Ammon's horn (tissue), 1 donor: ENCODE measurements around the gene CCER1.
"Not testable (repeated sequence)": the region's sequence is repeated elsewhere in the genome, so short reads cannot be mapped to it uniquely, and the experiment has no call there.

Experiments
- DNase-seq: peaks from one replicate; pipeline ENCODE4 v3.0.0-alpha.2; 2016; ENCODE audit warnings: low spot score

CCER1 gene, protein sequence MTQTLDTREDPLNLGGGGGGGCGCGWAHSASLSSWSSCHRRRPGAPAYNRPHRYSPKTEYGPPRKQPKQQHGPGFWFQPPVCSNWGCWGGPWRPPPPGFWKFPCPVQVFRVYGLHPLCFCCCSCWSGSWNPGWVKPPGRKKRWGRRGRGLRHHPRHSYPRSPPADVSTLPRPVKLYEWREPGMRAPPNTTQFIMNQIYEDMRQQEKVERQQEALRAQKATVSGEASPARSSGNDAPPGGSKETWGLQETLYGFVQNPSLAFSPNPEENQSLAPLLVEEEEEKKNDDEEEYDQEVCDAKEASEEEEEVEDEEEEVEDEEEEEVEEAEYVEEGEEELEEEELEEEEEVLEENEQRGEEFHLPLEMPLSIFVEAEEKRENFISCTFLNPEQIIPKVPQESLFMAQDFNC

DNA sequence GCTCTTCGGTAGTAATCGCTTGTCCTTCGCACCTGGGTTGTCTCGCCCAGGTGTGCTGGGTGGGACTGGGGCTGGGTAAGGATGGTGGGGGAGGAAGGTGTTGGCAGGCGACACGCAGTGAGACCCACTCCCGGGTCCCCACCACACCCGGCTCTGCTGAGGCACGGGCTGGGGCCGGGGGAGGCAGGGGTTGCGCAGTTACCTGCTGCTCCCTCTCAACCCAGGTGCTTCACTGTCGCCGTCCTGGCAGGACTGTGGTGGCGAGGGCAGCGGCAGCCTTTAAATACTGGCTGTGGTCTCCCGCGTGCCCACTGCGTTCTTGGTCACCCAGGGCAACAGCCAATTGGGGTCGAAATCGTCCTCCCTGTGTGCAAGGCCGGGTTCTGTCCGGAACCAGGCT, at the start of gene CCER1:
CCER1 (minus strand) TSS at position 256 of the 400 bp plus-strand sequence. CDS start 434 bp downstream, outside the sequence.
- no peak for DNase-seq

DNA sequence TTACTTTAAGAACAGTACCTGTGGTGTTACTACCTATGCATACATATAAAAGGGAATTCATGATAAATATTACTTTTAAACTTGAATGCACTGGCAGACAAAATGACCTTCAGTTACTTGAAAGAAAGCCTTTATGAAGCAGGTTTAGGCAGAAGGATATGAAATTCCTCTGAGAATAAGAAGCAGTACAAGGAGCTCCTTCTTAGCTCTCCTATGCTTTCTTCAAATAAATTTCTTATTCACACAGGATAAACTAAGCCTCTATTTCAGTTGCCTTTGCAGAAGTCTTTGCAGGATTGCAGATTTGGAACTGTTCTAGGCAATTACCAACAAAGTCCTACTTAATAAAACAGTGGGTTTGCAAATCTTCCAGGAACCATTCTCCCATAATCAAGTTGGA, 48.8 kb upstream of the CCER1 start:
- no peak for DNase-seq

DNA sequence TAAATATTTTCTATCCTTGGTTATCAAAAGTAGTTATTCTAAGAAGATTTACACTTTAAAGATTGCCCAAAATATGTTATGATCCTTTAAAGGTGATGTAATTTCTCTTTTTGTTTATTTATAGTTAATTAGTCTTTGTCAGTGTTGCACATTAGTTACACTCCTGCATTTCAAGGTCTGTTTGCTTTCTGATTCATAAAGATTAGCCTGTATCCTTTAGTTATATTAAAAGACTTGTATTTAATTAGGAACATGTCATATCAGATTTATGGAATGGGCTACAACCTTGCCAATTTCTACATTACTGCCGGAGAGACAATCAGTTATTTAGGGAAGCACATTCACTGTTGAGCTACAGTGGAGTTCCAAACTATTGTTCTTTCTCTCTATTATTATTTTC, 46.3 kb upstream of the CCER1 start:
- DNase-seq, result no peak

DNA sequence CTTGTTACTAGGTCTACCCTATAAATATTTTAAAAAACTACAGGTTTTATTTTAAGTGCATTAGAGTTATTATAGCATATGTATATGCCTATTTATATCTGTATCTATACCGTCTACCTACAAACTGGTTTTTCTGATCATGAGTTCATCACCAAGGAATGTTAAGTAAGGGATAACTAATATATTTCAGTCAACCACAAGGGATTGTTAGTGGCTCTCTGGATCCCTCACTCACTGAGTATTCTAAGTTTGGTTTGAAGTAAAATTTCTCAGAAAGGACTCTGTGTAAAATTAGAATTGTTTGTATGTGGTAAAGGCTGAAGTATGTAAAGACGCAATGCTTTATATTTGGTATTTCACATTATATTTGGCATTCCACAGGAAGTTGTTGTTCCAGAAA, 45.0 kb upstream of the CCER1 start:
- DNase-seq, result no peak

DNA sequence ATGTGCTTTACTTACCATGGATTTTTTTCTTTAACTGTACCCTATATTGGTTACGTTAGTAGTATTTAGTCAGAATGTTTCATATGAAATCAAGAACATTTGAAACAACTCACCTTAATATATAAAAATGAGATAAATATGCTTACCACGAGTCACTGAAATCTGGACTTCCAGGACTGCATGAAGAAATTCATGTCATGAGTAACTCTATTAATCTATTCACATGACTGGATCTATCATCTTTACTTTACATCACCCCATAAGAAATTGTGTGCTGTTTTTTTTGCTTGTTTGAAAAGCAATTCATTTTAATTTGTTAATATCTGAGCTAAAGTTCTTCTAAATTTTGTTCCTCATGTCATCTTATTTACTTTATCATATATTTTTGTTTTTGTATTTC, 44.6 kb upstream of the CCER1 start:
- no peak for DNase-seq

DNA sequence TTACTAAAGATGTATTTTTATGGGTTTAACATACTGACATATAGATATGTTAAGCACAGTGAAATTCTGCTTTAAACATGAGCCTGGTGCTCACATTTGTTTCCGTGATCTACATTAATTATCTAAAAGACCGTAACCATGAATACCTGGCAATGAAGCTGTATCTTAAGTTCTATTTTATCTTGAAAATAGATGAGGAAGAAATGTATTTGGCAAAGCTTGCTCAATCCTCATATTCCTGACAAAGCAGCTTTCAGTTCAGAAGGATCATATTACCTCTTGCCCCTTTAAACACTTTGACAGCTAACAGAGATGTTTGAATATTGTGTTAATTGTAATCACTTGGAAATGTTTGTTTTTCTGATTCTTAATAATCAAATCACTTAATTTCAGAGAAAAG, 40.0 kb upstream of the CCER1 start:
- no peak for DNase-seq

DNA sequence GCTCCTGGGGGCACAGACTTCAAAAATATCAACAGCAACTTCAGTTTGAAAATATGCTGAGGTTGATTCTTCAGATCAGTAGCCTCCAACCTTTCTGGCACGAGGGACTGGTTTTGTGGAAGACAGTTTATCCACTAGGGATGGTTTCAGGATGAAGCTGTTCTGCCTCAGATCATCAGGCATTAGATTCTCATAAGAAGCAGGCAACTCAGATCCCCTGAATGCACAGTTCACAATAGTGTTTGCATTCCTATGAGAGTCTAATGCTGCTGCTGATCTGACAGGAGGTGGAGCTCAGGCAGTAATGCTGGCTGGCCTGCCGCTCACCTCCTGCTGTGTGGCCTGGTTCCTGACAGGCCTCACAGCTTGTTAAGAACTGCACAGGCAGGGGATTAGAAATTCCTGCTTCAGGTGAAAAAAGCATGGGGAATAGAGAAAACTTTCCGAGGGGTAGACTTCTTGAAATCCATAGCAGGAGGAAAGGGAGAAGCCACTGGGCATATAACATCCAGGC, 37.0 kb upstream of the CCER1 start:
- DNase-seq, result no peak

DNA sequence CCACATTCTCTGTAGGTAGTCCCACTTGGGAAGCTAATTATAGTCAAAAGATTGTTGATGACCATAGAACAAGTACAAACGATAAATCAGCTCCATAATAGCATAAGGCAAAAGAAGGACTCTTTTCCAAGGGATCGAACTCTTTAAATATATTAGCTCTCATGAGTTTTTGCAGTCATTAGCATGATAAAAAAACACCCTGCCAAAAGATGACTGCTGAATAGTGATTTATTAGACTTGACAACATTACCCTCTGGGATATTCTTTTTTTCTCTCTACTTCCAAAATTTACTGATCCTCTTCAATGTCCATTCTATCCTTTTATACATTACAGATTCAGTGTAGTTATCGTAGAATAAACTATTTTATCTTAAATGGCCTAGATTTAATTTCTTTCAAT, 35.6 kb upstream of the CCER1 start:
- DNase-seq, result no peak

DNA sequence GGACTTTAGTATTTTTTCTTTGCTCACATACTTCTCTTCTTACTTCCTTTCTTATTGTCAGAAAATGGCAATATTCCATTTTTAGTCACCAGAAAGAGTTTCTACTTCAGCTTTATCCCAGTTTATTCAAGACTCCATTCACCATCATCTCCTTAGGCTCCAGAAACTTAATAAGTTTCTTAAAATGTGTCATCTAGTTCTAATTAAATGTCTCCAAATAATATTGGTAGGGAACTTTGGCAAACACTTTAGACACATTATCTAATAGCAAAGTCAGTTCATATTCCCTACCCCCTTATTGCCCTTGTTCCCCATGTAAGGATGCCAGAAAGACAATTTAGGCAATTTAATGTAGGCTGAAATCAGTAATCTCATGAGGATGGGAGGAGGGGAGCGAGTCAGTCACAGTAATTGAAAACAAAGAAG, 34.7 kb upstream of the CCER1 start:
- DNase-seq, result no peak

DNA sequence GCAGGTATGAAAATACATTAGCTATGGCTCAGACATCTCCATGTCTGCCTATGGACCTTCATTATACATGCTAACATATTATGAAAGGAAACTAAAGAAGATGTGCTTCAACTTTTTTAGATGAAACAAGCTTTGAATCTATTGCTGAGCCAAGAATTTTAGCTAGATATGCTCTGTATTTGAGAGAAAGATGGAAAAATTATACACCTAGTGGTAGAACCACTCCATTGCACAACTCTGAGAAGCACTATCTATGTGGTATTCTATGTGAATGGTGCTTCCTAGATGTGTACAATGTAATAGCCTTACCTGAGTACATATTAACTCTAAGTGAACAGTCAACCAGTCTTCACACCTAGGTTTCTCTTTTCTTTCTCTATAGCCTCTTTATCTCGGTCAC, 32.5 kb upstream of the CCER1 start:
- no peak for DNase-seq

DNA sequence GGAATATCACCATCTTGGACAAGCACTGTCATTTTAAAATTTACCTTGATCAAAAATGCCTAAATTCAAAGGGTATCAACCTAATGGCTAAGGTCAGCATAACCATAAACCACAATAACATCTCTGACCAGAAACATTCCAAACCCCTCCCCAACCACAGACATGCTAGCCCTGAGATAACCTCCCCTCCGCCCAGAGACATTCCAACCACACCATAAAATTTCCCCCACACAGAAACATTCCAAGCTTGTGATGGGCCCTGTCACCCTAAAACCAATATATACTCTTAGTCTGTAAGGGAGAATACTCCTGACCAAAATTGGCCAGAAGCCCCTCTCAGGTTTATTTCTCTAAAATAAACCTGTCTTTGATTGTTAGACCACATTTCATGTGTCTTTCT, 32.1 kb upstream of the CCER1 start:
- DNase-seq, result no peak

DNA sequence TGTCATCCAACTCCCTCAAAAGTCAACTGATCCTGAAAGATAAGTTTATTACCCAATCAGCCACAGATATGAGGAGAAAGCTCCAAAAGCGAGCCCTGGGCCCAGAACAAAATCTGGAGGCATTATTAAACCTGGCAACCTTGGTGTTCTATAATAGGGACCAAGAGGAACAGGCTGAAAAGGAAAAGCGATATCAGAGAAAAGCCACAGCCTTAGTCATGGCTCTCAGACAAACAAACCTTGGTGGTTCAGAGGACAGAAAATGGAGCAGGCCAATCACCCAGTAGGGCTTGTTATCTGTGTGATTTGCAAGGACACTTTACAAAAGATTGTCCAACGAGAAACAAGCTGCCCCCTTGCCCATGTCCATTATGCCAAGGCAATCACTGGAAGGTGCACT, 30.4 kb upstream of the CCER1 start:
- DNase-seq, result not testable (repeated sequence)

DNA sequence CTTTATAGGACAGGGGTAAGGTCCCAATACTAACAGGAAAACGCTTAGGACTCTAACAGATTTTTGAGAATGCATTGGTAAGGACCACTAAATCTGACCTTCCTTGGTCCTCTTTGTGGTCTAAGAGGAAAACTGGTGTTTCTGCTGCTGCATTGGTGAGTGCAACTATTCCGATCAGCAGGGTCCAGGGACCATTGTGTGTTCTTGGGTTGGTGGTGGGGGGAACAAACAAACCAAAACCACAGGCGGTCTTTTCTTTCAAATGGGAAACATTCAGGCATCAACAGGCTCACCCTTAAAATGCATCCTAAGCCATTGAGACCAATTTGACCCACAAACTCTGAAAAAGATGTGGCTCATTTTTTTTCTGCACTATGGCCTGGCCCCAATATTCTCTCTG, 29.1 kb upstream of the CCER1 start:
- no peak for DNase-seq

DNA sequence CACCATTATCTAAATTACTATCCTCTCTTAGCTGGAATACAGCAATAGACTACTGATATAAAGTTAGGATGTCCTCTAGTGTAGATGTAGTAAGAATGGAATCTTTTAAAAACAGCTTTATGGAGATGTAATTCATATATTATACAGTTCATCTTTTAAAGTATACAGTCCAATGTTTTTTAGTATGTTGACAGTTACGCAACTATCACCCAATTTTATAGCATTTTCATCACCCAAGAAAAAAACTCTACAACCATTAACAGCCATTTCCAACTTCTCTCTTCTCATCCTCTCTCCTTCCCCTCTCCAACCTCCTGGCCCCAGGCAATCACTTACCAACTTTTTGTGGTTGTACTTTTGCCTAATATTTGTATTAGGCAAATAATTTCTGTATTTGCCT, 27.2 kb upstream of the CCER1 start:
- no peak for DNase-seq

DNA sequence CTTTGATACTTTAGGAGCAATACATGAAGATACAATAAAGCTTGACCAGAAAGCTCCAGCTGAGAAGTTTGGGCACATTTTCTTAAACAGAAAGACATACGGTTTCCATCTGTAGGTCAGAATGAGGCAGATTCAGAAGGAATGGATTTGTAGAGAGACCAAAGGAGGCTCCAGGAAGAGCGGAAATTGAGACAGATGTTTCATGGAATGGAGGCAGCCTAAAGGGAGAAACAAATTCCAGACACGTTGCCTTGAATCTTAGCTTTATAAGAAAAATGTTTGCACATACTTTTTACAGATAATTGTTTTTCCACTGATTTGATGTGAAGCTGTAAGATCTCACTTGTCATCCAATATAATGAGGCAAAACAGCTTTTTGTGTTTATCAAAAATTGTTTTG, 25.0 kb upstream of the CCER1 start:
- no peak for DNase-seq

DNA sequence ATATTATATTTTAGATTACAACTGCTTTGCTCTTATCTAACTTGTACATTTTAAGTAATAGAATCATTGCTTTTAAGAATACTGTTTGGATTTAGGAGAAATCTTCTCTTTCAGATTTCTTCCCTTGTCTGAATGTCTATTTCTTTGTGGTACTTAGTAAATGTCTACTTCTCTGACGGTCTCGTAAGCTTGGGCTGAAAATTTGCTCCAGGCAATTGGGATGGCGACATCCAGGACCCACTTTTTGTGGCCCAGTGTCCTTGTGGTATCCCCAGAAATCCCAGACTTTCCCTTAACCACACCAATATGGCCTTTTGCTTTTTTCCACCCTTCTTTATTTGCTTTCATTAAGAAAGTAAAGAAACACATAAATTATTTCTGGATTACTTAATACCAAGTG, 24.0 kb upstream of the CCER1 start:
- no peak for DNase-seq

DNA sequence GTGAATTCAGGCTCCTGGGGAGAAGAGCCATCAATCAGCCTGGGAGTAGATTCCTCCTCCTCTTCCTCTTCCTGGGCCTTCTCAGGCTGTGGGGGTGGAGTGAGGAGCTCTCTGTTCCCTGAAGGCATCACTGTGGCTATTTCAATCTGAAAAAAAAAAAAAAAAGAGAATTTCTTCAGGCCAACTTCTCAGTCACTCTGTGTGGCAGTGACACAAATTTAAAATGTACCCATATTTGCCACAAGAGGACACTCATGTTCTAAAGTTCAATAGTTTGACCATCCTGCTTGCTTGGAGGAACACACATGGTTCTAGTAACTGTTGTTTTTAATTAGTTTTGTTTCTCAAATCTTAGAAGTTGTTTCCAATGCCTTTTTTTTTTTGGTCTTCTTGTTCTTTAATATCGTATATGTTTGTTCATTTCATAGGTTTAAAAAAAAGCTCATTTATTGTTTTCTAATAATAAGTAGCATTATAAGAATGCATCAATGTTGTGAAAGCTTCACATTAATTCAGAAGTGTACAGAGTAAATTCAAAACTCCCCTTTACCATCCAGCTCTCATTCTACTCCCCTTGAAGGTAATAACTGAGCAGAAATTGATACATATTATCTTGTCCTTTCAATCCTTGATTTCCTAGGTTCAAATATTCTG, 23.3 kb upstream of the CCER1 start:
- DNase-seq, result peak; percentile 54

DNA sequence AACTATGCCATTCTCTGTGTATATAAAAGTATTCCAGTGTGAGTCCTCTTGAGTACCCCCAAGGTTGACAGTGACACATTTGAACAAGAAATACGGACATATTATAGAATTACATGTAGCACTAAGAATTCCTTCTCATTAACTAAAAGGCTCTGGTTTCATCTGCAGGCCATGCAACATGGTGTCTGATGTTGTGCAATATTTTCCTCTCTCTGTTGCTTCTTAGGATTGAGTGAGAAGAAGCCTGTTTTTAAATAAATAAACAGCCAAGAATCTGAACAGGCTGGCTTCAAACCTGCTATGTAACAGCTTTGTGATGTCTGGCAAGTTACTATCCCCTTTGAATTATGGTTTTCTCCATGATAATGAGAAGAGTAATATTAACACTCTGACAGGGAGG, 22.2 kb upstream of the CCER1 start:
- DNase-seq, result no peak

DNA sequence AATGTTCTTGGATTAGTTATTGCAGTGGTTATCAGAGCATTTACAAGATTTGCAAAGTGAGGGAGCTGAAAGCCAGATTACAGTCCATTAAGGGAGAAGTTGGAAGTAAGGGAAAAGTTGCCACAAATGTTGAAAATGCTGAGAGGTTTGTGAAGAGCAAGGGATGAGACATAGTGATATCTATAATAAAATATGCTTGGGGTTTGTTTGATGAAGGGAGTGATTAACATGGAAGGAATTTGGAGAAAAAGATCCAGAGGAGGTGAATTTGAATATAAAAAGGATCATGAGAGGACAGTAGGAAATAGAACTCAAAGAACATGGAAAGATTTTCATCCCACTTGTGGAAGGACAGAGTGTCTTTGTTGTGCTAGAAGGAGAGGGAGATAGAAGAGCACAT, 19.3 kb upstream of the CCER1 start:
- no peak for DNase-seq

DNA sequence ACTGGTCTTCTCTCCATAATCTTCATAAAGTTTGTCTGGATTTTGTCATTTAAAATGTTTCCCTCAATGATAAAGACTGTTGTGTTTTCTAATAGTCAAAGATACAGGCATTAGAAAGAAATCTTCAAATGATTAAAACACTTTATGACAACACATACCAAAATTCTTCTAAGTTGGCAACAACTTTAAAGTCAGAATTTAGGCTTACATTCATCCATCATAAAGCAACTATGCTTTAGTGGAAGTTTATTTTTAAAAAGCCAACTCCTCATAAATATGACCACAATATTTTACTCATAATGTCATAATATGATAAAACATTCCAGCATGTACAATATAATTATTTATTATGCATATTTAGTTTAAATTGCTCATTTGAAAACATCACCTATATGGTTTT, 17.2 kb upstream of the CCER1 start:
- DNase-seq, result no peak

DNA sequence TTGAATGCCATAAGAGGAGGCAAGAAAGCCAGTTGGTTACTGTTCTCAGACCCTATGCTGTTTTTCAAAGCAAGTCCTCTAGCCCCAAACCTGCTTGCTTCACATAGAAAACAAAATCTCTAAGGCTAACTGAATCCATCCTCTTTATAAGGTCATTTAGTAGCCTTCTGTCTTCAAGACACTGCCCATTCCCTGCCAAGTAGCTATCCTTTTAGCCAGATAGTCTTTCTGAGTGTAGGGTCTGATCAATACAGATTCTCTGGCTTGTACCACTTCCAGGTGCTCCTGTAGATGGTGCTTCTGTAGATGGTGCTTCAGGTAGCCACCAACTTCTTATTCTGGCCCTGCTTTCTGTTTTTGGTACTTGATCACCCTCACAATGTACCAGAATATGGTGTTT, 15.9 kb upstream of the CCER1 start:
- DNase-seq, result no peak

DNA sequence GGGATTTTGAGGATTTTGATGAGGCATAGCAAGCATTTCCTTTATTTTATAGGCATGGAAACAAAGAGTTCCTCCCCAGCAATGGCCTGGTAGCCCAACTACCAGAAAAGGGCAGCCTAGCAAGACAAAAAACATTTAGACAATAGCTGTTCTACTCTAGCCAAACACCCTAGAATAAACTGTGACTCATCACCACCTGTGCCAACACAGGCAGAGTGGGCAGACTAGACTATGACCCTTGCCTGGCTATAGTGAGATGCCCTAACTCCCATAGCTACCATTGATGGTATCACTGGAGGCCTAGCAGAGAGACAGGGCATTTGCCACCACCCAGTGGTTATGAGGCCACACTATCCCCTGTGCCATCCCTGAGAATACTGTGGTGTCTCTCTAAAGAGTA, 15.5 kb upstream of the CCER1 start:
- no peak for DNase-seq

DNA sequence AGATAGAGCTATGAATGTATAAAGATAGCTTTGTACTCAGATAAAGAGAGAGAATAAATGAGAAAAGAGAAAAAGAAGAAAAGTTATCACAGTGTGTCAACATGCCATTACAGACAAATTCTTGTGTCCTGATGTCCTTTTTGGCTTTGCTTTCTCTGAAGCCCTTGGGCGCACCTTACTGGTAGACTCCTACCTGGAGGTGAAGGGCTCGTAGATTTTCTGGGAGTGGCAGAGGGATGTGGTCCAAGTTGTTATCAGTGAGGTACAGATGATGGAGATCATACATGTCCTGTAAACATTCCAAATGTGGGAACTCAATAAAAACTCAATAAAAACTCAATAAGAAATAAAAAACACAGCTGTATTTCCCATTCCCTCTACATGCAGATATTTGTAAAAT, 14.9 kb upstream of the CCER1 start:
- DNase-seq, result no peak

DNA sequence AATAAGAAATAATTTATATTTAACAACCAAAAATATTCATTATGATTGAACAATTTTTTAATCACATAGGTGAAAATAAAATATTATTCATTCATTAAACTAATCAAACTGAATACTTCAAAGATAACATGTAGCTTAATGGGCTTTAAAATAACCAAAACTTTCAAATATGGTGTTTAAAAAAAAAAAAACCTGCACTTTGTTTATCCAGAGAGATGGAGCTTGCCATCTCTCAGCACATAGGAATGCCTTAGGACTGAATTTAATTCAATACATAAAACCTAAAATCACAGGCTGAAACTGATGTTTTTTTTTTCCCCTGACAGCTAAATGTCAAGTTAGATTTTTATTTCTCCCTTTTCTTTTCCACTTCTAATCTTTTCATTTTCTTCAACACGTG, 14.4 kb upstream of the CCER1 start:
- no peak for DNase-seq
